H9 (cell line): ENCODE measurements around the gene AKR7A2. TPM values are rescaled to one million over a fixed set of nuclear protein-coding genes. Genes with fewer than 3 reads are reported as not detected.
A peak's percentile ranks its signal among the peaks of the same experiment; 100 is the strongest.

Experiments
- DNase-seq: peaks from one replicate; pipeline ENCODE4 v3.0.0-alpha.2; 2017
- H2AFZ ChIP-seq: one replicate; pipeline ENCODE4 v1.6.1; 2013; ENCODE audit warnings: mild to moderate bottlenecking, low read length, control low read depth, moderate library complexity
- H2AK5ac ChIP-seq: 2 replicates; pipeline ENCODE4 v1.6.1; 2013; ENCODE audit warnings: low read length, control low read depth, mixed read lengths; ENCODE audit not compliant: insufficient read length
- H2BK120ac ChIP-seq: one replicate; pipeline ENCODE4 v1.6.1; 2013; ENCODE audit warnings: low read depth, mild to moderate bottlenecking, low read length, control low read depth, inconsistent platforms; ENCODE audit not compliant: poor library complexity, severe bottlenecking
- H2BK12ac ChIP-seq: 2 replicates; pipeline ENCODE4 v1.6.1; 2013; ENCODE audit warnings: low read length, control low read depth, mixed read lengths, low read depth; ENCODE audit not compliant: insufficient read length
- H2BK15ac ChIP-seq: 2 replicates; pipeline ENCODE4 v1.6.1; 2013; ENCODE audit warnings: low read depth, low read length, control low read depth
- H2BK20ac ChIP-seq: one replicate; pipeline ENCODE4 v1.6.1; 2013; ENCODE audit warnings: low read depth, mild to moderate bottlenecking, low read length, control low read depth, inconsistent platforms; ENCODE audit not compliant: poor library complexity, severe bottlenecking
- H2BK5ac ChIP-seq: 2 replicates; pipeline ENCODE4 v1.6.1; 2013; ENCODE audit warnings: low read length, control low read depth, mixed read lengths; ENCODE audit not compliant: insufficient read length
- H3K14ac ChIP-seq: 2 replicates; pipeline ENCODE4 v1.6.1; 2013; ENCODE audit warnings: low read length, control low read depth; ENCODE audit not compliant: insufficient read depth
- H3K18ac ChIP-seq: 2 replicates; pipeline ENCODE4 v1.6.1; 2013; ENCODE audit warnings: low read depth, mild to moderate bottlenecking, mixed read lengths, low read length, control low read depth; ENCODE audit not compliant: insufficient read length
- H3K23ac ChIP-seq: 2 replicates; pipeline ENCODE4 v1.6.1; 2013; ENCODE audit warnings: low read length, control low read depth, mixed read lengths, low read depth; ENCODE audit not compliant: insufficient read length
- H3K23me2 ChIP-seq: 2 replicates; pipeline ENCODE4 v1.6.1; 2013; ENCODE audit warnings: low read depth, mild to moderate bottlenecking, mixed read lengths, low read length, control low read depth; ENCODE audit not compliant: insufficient read length, poor library complexity, severe bottlenecking
- H3K27ac ChIP-seq: 2 replicates; pipeline ENCODE4 v1.5.1; 2013; ENCODE audit warnings: low read length, control low read depth, mixed read lengths, low read depth; ENCODE audit not compliant: insufficient read length
- H3K27me3 ChIP-seq: 2 replicates; pipeline ENCODE4 v1.6.1; 2013; ENCODE audit warnings: low read length, control low read depth, inconsistent platforms; ENCODE audit not compliant: insufficient read depth
- H3K4ac ChIP-seq: 2 replicates; pipeline ENCODE4 v1.6.1; 2013; ENCODE audit warnings: low read depth, mild to moderate bottlenecking, control low read depth, inconsistent platforms, low read length, moderate library complexity
- H3K4me1 ChIP-seq: 2 replicates; pipeline ENCODE4 v1.6.1; 2013; ENCODE audit warnings: low read length, control low read depth, inconsistent platforms; ENCODE audit not compliant: insufficient read depth
- H3K4me2 ChIP-seq: 2 replicates; pipeline ENCODE4 v1.6.1; 2013; ENCODE audit warnings: low read length, control low read depth, mixed read lengths; ENCODE audit not compliant: insufficient read length, insufficient read depth
- H3K56ac ChIP-seq: 2 replicates; pipeline ENCODE4 v1.6.1; 2013; ENCODE audit warnings: low read depth, mild to moderate bottlenecking, mixed read lengths, low read length, control low read depth; ENCODE audit not compliant: insufficient read length
- H3K79me1 ChIP-seq: 2 replicates; pipeline ENCODE4 v1.6.1; 2013; ENCODE audit warnings: low read depth, mild to moderate bottlenecking, moderate library complexity, low read length, control low read depth, inconsistent platforms; ENCODE audit not compliant: insufficient read depth, poor library complexity, severe bottlenecking
- H3K79me2 ChIP-seq: 2 replicates; pipeline ENCODE4 v1.6.1; 2013; ENCODE audit warnings: low read length, control low read depth, inconsistent platforms; ENCODE audit not compliant: insufficient read depth
- H3K9ac ChIP-seq: 2 replicates; pipeline ENCODE4 v1.6.1; 2013; ENCODE audit warnings: low read length, control low read depth, mixed read lengths; ENCODE audit not compliant: insufficient read length; ENCODE audit errors: extremely low read depth
- H3K9me3 ChIP-seq: one replicate; pipeline ENCODE4 v1.6.1; 2013; ENCODE audit warnings: low read depth, low read length, inconsistent platforms; ENCODE audit not compliant: control insufficient read depth
- H3T11ph ChIP-seq: one replicate; pipeline ENCODE4 v1.6.1; 2013; ENCODE audit warnings: mild to moderate bottlenecking, low read length, control low read depth, inconsistent platforms
- H4K20me1 ChIP-seq: one replicate; pipeline ENCODE4 v1.6.1; 2013; ENCODE audit not compliant: control insufficient read depth, insufficient read length, insufficient read depth
- H4K5ac ChIP-seq: 2 replicates; pipeline ENCODE4 v1.6.1; 2013; ENCODE audit warnings: low read depth, mild to moderate bottlenecking, mixed read lengths, low read length, control low read depth; ENCODE audit not compliant: insufficient read length
- H4K8ac ChIP-seq: replicated peaks from 2 replicates; pipeline ENCODE4 v1.6.1; 2013; ENCODE audit warnings: low read length, control low read depth, mixed read lengths, low read depth; ENCODE audit not compliant: insufficient read length
- H4K91ac ChIP-seq: 2 replicates; pipeline ENCODE4 v1.6.1; 2013; ENCODE audit warnings: low read depth, mild to moderate bottlenecking, moderate library complexity, mixed read lengths, low read length, control low read depth; ENCODE audit not compliant: insufficient read length
- H3K27ac Mint-ChIP-seq, 3 experiments: 2 replicates in 2 of 3; 3 replicates in 1 of 3; pipeline ENCODE4 v1.8.0; 2020 to 2021; ENCODE audit warnings: mixed read lengths in 3 of 3, mild to moderate bottlenecking in 1 of 3, moderate library complexity in 1 of 3
- H3K27me3 Mint-ChIP-seq: 2 replicates; pipeline ENCODE4 v1.8.0; 2021; ENCODE audit warnings: low read depth, mild to moderate bottlenecking, moderate library complexity, mixed read lengths
- H3K36me3 Mint-ChIP-seq, 3 experiments: 2 replicates in 2 of 3; 3 replicates in 1 of 3; pipeline ENCODE4 v1.8.0; 2020 to 2021; ENCODE audit warnings: low read depth in 3 of 3, mixed read lengths in 3 of 3; ENCODE audit not compliant: insufficient read depth in 1 of 3
- H3K4me1 Mint-ChIP-seq, 2 experiments: 2 replicates each; pipeline ENCODE4 v1.8.0; 2020; ENCODE audit warnings: mixed read lengths in 2 of 2
- H3K4me3 Mint-ChIP-seq, 2 experiments: 2 replicates in 1 of 2; 3 replicates in 1 of 2; pipeline ENCODE4 v1.8.0; 2020 to 2021; ENCODE audit warnings: mild to moderate bottlenecking in 2 of 2, mixed read lengths in 2 of 2, moderate library complexity in 1 of 2
- H3K9me3 Mint-ChIP-seq, 2 experiments: 2 replicates in 1 of 2; 3 replicates in 1 of 2; pipeline ENCODE4 v1.8.0; 2020; ENCODE audit warnings: mild to moderate bottlenecking in 2 of 2, mixed read lengths in 2 of 2, moderate library complexity in 1 of 2
- CTCF ChIP-seq: fragments of 200-600 bp; sonication (generic); conservative IDR thresholded peaks from 3 replicates; pipeline ENCODE4 v1.8.0; 2021; ENCODE audit warnings: antibody characterized with exemption, mild to moderate bottlenecking
- WGBS: extraction: QIAGEN DNeasy Blood & Tissue Kit; methylation state at CpG from one replicate; pipeline ENCODE4 v1.1.7; 2013; ENCODE audit warnings: missing lambda C conversion rate, low lambda C conversion rate, mixed read lengths; ENCODE audit not compliant: insufficient read length; ENCODE audit errors: extremely low coverage; 5-methylcytosine and 5-hydroxymethylcytosine counted together
- total RNA-seq: library from RNA; stranded (reverse); gene quantifications from 2 replicates; pipeline ENCODE4 v1.2.1, GENCODE V29; 2021

AKR7A2 gene
- total RNA-seq, 1 experiment from 2014 or later, result 50.3 TPM

- no peak overlapping the region for H3K4me2 ChIP-seq
- H3K9ac ChIP-seq, result no peak overlapping the region
- Mint-ChIP-seq H3K4me1 (peaks cover 21 to 31% of the 10 kb centered on the region in 2 experiments), H3K36me3 (peaks cover 2 to 31% (median 6%) of the 10 kb centered on the region in 3 experiments; a peak in 6 of 7 replicates), H3K9me3 (no peaks in the 10 kb centered on the region), H3K4me3 (no peak overlapping the region), H3K27ac (0 out of 7 replicates have a peak overlapping the region, but pooled peaks of 2 of the 3 experiments have one; percentile 34 to 40), H3K27me3 (no peaks in the 10 kb centered on the region; the same call in 1 of the 2 replicates)
- H3K4ac ChIP-seq, result no peak overlapping the region
- no peak overlapping the region for H2BK15ac ChIP-seq
- no peak overlapping the region for H3K23ac ChIP-seq
- H4K8ac ChIP-seq, result no peak overlapping the region
- no peaks in the 10 kb centered on the region for H3K79me2 ChIP-seq
- no peak for DNase-seq
- H2AK5ac ChIP-seq, result no peak overlapping the region
- H2BK120ac ChIP-seq, result no peak overlapping the region
- H3K27me3 ChIP-seq, result no peaks in the 10 kb centered on the region
- TF ChIP-seq CTCF, result no peak
- H4K91ac ChIP-seq, result no peak overlapping the region
- H3K23me2 ChIP-seq, result no peaks in the 10 kb centered on the region
- no peaks in the 10 kb centered on the region for H4K20me1 ChIP-seq
- no peak overlapping the region for H3K18ac ChIP-seq
- H4K5ac ChIP-seq, result no peak overlapping the region
- no peak overlapping the region for H2AFZ ChIP-seq
- H3K79me1 ChIP-seq, result no peaks in the 10 kb centered on the region
- no peak overlapping the region for H2BK5ac ChIP-seq
- H2BK20ac ChIP-seq, result no peak overlapping the region
- no peak overlapping the region for H2BK12ac ChIP-seq
- H3K56ac ChIP-seq, result no peak overlapping the region
- peaks cover 2% of the 10 kb centered on the region; the same call in 1 of the 2 replicates for H3K4me1 ChIP-seq
- WGBS, result no CpG with 5 or more reads among the region's 7 CpGs
- no peak overlapping the region for H3K14ac ChIP-seq
- no peak overlapping the region for H3K27ac ChIP-seq
- no peaks in the 10 kb centered on the region for H3K9me3 ChIP-seq
- no peak overlapping the region for H3T11ph ChIP-seq
Measured at GRCh38 chr1:19336543-19336942, 24.6 kb upstream of the AKR7A2 start.
